SK-N-DZ (cell line): Measurements from ENCODE around the gene KDM2B.
"Not testable (repeated sequence)": the region's sequence is repeated elsewhere in the genome, so short reads cannot be mapped to it uniquely, and the experiment has no call there.

Experiments used
- DNase-seq: peaks from one replicate; pipeline ENCODE4 v3.0.0-alpha.2; 2015; ENCODE audit warnings: low spot score

The KDM2B gene

DNA sequence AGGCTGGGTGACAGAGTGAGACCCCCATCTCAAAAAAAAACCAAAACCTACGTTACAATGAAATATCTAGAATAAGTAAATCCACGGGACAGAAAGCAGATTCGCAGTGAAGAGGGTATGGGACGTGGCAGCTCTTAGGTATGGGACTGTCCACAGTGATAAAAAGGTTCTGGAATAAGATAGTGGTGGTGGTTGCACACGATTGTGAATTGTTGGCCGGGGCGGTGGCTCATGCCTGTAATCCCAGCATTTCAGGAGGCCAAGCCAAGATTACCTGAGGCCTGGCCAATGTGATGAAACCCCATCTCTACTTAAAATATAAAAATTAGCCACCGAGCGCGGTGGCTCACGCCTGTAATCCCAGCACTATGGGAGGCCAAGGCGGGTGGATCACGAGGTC lies 76.3 kb downstream of the KDM2B start:
- DNase-seq, result no peak

DNA sequence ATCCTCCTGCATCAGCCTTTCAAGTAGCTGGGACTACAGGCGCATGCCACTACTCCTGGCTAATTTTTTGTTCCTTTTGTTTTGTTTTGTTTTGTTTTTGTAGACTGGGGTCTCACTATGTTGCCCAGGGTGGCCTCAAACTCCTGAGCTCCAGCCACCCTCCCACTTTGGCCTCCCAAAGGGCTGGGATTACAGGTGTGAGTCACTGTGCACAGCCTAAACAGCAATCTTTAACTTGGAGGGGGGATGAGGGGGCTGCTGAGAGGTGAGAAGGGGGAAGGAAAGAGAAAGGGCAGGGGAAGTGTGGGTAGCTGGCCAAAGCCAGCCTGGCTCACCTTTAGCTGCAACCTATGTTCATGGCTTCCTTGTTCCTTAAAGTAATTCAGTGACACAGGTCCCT lies 77.4 kb downstream of the KDM2B start:
- no peak for DNase-seq

DNA sequence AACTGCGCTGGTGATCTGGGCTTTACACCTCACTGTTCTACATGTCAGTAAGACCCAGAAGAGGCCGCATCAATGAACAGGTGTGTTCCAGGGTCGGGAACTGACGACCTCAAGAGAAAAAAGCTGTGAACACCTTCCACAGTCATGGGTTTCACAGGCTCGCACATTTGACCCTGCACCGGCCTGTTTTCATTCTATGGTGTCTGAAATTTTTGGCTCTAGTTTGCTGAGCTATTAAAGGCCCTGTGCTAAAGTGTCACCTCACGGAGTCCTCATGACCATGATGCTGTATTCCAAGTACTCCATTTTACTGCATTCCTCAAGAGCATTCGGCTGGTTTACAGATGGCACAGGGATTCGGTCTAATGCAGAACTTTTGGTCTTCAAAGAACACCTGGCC lies 78.9 kb downstream of the KDM2B start:
- no peak for DNase-seq

DNA sequence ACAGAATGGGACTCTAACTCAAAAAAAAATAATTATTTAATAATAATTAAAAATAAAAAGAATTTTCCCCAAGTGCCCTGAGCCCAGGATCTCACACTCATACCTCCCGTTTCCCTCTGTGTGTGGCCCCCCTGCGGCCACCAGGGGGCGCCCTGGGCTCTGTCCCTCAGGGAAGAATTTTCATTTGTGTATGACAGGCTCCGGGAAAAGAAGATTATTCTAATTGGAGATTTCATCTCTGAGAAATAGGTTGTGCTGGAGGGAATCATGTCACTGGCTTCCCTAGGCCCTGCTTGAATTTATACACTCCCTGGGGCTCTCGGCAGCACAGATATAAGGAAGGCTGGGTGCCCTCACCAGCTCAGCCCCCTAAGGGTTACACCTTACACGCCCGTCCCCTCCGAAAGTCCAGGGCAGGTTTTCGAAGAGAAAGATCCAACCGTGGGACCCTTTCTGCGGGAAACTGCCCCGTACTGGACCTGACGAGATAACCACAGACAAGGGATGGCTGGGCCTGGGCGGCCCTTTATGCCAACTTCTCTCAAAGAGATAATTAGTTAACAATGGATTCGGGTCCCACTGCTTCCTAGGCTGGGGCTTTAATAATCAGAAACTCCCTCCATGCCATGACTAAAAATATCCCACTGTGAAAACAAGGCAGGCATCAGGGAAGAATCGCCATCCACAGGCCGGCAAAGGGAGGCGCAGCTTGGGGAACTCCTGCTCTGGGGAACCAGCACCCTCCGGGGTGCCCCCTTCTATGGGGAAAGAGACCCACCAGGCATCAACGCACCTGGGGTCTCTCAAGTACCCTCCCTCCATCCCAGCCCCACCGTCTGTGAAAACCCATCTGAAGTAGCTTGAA lies 80.7 kb downstream of the KDM2B start:
- peak; percentile 79 for DNase-seq

DNA sequence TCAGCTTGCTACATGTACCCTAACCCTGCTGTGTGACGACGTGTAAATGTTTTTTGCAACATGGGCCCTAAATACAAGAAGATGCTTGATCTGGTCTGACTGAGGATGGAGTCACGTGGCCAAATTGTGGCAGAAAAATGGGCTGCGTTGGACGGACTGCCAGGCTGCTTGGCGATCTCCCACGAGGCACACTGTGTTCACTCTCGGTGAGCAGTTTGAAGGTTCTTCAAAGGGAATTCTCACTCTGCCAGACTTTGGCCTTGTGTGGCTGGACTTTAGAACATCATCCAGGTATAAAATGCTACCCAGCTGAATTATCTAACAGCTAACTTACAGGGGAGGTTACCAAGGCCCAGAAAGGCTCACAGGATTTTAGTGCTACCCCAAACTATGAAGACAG lies 85.1 kb downstream of the KDM2B start:
- DNase-seq, result no peak

DNA sequence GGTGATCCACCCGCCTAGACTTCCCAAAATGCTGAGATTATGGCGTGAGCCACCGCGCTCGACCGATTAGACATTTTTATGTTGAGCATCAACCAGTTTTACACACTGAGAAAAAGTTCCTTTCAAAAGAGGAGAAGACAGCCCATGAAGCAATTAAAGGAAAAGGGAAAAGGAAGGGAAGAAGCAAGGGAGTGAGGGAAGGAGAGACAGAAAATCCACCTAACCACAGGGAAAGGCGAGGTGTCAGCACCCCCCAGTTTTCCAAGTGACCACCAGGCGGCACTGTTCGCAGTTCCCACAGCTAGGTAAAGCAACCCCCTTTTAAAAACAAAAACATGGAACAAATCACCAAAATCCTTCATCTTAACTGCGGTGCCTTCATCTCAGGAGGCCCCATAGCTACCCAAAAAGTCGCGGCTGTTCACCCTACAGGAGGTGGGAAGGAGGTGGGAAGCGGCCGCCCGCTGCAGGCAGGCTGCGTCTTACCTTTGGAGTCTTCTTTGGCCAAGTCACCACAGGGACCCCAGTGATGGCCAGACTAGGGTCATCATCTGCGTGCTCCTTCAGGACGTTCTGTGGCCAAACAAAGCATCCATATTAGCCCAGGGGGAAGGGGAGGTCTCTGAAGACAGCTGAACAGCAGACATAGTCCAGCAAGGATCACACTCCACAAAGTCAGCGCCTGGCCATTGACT lies 86.6 kb downstream of the KDM2B start:
- peak; percentile 37 for DNase-seq

DNA sequence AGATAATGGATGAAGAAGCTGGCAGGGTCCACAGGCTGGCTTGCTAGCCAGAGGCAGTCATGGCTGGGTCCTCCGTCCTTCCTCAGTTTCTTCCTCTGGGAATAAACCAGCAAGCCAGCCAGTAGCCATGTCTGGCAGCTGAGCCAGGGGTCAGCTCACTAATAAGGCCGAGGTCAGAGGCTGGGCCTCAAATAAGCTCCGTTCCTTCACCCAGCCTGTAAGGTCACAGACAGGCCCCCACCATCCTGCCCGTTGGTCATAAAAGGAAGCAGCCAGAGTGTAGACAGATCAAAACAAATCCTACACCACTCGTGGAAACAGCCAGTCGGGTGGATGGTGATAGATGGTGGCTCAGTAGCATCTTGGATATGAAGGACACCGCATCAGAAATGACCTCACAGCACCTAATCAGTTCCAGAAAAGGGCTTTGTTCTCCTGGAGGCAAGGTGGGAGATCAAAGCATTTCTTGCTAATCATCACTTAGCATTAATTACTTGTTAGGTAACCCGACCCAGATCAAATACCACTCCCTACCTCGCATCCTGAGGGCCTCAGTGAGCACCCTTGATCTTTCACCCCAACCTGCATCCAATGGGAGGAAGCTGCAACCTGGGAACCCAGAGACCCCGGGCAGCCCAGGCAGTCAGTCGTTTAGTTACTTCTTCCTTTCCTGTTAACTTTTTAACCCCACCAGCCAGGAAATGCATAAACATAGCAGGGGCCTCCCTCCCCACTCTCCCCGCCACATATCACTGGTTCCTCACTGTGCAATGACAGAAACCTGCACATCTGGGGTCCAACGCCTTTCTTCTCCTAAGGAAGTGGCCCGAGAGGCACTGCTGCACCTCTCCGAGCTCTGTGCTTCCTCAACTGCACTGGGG lies 90.2 kb downstream of the KDM2B start:
- DNase-seq, result no peak

DNA sequence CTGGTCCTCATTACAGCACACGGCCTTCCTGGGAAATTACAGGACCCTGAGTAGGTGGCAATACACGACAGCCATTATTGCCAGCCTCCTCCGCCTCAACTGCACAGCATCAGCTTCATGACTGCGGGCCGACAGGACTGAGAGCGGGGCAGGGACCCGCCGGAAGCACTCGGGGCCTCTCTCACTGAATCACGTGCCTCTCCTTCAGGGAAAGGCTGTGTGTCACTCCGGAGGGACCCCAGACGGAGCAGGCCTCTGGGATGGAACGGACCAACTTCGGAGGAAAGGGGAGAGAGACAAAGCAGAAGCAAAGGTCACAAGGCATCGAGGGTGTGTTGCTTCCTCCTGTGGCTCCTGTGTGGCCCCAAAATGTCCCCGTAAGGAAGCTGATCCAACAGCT lies 90.9 kb downstream of the KDM2B start:
- no peak for DNase-seq

DNA sequence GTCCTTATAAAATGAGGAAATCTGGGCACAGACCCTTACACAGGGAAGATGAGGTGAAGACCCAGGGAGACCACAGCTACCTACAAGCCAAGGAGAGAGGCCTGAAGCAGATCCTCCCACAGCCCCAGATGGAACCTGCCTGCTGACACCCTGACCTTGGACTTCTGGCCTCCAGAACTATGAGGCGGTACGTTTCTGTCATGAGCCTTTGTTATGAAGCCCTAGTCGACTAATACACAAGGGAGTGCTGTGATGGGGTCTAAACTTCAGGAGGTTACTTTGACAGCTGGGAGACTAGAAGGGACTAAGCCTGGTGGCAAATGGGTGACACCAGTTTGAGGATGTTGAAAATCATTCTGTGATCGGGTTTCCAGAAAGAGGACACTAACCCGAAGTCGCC lies 95.9 kb downstream of the KDM2B start:
- DNase-seq, result no peak

DNA sequence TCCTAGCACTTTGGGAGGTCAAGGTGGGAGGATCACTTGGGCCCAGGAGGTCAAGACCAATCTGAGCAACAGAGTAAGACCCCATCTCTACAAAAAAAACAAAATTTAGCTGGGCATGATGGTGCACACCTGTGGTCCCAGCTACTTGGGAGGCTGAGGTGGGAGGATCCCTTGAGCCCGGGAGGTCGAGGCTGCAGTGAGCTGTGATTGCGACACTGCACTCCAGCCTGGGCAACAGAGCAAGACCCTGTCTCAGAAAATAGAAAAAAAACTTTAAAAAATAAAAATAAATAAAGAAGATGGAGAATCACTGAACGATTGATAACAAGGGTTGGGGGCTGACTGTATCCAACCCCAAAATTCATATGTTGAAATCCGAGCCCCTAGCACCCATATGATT lies 96.3 kb downstream of the KDM2B start:
- DNase-seq, result not testable (repeated sequence)

DNA sequence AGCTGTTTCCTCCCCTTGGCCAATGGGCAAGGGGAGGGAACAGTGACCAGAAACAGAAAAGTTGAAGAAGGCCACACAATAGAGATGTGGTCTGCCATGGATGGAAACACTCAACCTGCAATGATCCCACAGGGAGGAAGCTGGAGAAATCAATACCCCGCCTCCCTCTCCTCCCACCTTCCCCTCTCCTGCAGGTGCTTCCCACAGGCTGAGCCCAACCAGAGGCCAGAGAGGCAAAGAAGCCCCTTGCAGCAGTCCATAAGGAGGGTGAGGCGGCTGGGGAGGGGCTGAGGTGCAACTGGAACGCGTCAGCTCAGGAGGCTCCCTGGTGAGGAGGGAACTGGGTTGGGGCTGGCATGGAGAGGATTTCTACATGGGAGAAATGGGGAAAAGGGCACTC lies 96.9 kb downstream of the KDM2B start:
- no peak for DNase-seq

DNA sequence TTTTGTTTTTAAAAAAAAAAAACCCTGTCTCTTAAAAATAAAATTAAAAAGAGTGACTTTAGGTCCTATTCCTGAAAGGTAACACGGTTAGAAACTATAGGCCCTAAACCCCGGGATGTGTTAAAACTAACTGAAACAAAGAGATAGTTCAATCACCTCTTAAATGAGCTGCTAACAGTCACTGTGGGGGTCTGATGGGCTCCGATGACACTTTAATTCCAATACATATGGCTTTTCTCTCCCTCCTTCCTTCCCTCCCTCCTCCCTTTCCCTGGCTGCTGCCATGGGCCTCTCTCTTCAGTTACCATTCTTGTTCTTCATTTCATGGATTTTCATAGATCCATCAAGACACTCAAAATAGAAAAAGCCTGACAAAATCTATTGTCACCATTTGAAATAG lies 104.3 kb downstream of the KDM2B start:
- DNase-seq, result no peak

DNA sequence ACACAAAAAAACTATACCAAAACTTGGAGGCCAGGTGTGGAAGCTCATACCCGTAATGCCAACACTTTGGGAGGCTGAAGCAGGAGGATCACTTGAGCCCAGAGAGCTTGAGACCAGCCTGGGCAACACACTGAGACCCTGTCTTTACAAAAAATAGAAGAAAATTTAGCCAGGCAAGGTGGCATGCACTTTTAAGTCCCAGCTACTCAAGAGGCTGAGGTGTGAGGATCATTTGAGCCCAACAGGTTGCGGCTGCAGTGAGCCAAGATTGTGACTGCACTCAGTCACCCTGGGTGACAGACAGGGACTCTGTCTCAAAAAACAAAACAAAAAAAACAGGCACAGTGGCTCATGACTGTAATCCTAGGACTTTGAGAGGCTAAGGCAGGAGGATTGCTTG lies 105.5 kb downstream of the KDM2B start:
- DNase-seq, result no peak

DNA sequence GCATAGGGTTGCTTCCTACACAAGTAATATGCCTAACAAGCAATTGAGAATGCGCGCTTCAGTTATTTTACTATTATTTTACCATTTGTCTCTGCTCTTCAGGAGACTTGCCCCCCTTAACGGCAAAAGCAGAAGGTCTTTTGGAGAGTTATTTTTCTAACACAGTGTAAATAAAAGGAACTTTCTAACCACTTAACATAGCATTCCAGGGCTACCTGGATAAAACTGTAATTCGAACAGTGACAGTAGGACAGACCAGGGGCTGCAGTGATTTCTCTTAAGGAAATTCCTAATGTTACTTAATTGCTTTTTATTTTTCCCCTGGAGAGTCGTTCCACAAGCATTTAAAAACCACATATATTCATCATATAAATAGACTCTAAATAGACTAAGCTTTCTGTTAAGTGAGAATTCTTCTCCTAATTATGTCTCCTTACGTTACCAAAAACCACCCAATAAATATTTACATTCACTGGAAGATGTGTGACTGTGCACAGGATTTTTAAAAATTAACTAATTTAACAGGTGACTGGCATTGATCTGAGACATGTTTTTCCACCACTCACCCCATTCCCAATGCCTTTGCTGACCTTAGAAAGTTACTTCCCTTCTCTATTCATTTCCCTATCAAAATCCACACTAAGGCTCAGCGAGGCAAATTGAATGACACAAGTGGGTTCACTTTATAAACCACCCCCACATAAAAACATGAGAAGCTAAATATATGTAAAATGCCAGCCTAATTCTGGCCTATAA lies 108.5 kb downstream of the KDM2B start:
- no peak for DNase-seq

DNA sequence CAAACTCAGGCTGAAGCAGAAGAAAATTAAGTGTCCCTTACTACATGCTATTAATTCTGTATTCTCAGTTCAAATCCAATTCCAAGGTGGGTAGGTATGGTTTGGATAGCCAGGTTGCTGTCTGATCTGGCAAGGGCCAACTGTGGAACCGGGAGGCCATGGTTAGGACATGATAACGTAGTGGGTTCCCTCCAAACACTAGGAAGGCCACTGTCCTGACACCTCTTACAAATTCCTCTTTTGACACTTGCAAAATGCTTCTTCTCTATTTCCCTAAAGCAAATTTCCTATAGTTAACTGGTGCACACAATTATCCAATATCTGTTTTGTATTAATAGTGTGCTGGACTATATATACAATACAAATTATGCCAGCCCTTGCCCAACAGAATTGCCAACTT lies 110.1 kb downstream of the KDM2B start:
- DNase-seq, result no peak

DNA sequence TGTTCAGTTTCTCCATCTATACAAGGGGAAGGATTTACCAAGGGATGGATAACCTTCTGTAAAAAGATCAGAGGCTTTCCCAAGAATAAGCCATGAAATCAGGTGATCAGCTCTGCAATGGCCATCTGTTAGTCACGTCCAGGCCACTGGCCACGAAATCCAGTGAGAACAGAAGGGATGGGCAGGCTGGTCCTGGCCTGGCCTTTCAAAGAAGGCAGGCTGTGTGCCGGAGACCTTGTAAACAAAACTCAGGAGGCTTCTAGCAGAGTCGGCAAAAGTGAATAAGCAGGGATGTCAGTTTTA lies 112.4 kb downstream of the KDM2B start:
- peak; percentile 33 for DNase-seq

DNA sequence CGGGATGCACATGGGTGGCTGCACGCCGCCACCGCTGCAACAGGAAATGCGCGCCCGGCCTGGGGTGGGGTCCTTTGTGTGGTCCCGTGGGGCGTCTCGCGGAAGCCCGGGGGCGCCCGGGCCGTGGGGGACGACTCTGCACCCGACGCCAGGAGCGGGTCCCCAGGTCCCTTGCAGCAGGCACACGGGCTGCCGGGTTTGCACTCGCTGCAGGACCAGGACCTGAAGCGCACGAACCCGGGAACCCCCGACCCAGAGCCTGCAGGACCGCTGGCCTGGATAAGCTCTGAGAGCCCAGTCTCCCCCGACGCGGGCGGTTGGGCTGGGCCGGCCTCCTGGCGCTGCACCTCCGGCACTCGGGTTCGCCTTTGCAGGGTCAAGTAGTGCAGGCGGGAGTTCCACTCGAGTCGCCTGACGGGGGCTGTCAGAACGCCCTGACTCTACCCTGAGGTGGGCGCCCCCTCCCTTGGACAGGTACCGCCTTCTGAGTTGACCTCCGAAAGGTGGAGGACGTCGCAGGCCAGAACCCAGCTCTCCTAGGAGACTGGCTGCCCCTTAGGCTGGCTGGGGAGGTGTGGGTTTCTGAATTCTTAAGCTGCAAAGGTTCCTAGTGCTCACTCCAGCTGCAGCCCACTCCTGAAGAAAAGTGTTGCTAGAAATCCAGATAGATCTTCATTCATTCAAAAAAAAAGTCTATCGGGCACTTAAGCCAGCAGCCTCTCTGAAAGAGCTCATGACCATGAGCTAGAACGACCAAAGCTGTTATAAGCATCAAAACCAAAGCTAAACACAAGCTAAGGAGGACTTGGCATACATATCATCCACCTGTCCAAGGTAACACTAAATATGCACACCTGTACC lies 113.0 kb downstream of the KDM2B start:
- no peak for DNase-seq

DNA sequence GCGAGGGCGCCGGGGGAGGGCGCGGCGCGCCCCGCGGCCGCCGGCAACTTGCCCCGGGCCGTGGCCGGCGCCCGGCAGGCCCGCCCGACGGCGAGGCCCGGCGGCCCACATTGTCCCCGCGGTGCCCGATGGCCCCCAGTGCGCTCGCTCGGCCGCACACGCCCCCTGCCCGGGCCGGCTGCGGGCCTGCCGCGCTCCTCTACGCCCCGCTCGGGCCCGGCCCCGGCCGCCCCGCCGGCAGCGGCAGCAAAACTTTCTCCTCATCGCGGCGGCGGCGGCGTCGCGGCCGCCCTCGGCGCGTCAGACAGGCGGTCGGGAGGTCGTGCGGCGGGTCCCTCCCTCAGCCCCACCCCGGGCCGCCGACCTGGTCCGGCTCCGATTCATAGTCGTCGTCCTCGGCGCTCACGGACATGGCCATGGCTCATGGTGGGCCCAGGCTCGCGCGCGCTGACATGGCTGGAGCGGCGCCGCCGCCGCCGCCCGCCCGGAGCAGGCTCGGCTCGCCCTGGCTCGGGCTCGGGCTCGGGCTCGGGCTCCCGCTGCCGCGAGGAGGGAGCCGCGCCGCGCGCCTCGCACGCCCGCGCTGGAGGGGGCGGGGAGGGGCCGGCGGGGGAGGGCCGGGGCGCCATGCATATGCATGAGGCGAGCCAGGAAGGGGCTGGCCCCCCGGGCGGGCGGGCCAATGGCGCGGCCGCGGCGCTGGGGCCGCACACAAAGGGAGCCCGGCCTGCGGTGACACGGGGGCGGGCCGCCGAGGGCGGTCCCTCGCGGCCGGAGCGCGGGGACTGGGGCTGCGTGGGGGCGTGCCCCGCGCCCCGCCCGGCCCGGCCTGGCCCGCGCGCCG lies 113.8 kb downstream of the KDM2B start:
- DNase-seq, result peak; percentile 91

DNA sequence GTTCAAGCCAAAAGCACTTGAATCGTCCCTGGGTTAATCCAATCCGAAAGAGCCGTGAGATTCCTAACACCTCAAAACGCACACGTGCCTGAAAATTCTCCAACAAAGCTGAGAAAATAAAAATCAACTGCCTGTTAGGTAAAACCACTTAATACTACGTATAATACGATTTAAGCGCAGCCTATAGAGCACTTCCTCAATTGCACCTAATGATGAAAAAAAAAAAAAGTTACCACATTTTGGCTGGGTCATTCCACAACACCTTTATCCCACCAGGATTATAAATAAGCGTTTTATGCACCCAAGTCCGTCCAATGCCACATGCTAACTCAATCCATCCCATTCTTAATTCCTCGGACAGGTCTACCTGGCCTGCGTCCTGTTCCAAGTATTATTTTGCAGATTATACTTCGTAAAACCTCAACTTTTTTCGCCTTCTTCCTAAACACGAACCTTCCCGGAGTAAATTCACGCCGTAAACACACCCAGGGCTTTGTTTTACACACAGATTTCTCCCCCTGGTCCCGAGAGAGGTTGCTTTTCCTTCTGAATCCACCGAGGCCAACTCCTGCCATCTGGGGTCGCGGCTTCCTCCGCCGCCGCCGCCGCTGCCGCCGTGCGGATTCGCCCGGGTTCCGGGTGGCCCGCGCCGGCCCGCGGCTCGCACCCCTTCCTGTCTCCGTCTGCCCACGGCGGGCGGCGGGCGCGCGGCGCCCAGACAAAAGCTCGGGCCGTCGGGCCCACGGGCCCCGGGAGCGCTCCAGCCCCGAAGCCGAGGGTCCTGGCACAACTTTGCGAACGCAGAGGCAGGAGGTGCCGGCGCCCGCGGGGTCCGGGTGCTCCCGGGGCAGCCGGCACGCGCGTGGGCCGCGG lies 114.7 kb downstream of the KDM2B start:
- DNase-seq, result peak; percentile 35
